ENCODE measurements around the gene PPCDC.
"Not testable (repeated sequence)": the region's sequence is repeated elsewhere in the genome, so short reads cannot be mapped to it uniquely, and the experiment has no call there.

PPCDC gene

GRCh38 chr15:75089456-75090387 lies 66.3 kb downstream of the PPCDC start:
- peaks cover 28% of the 10 kb centered on the region for H3K27me3 Mint-ChIP-seq
- H3K4me3 Mint-ChIP-seq, result no peak overlapping the region

GRCh38 chr15:75090388-75090734 lies 67.0 kb downstream of the PPCDC start:
- Mint-ChIP-seq H3K27ac (no peak overlapping the region), H3K9me3 (peaks cover 12% of the 10 kb centered on the region), H3K27me3 (peaks cover 23% of the 10 kb centered on the region), H3K4me1 (ENCODE audit: low read depth) (peaks cover 28% of the 10 kb centered on the region), H3K4me3 (no peak overlapping the region), H3K36me3 (ENCODE audit: low read depth) (peaks cover 11% of the 10 kb centered on the region)

More at GRCh38 chr15:75089456-75090387, 66.3 kb downstream of the PPCDC start:
- Mint-ChIP-seq H3K27ac (no peak overlapping the region), H3K36me3 (ENCODE audit: low read depth) (peaks cover 15% of the 10 kb centered on the region), H3K4me1 (ENCODE audit: low read depth) (peaks cover 21% of the 10 kb centered on the region), H3K9me3 (peaks cover 18% of the 10 kb centered on the region)

- H3K4me1 Mint-ChIP-seq (ENCODE audit: low read depth), result peaks cover 39% of the 10 kb centered on the region
- H3K4me3 Mint-ChIP-seq, result no peak overlapping the region
- peaks cover 20% of the 10 kb centered on the region for H3K27me3 Mint-ChIP-seq
- peak overlapping the region; percentile 26 for H3K27ac Mint-ChIP-seq
- peaks cover 4% of the 10 kb centered on the region for H3K9me3 Mint-ChIP-seq
- peaks cover 4% of the 10 kb centered on the region for H3K36me3 Mint-ChIP-seq (ENCODE audit: low read depth)
Measured at GRCh38 chr15:75091814-75092213, 68.4 kb downstream of the PPCDC start.

- not testable (repeated sequence) for H3K9me3 Mint-ChIP-seq; H3K36me3 Mint-ChIP-seq (ENCODE audit: low read depth); H3K4me3 Mint-ChIP-seq; H3K27ac Mint-ChIP-seq
- Mint-ChIP-seq H3K27me3 (peaks cover 25% of the 10 kb centered on the region), H3K4me1 (ENCODE audit: low read depth) (peaks cover 39% of the 10 kb centered on the region)
Measured at GRCh38 chr15:75094961-75095478, 71.6 kb downstream of the PPCDC start.

DNA sequence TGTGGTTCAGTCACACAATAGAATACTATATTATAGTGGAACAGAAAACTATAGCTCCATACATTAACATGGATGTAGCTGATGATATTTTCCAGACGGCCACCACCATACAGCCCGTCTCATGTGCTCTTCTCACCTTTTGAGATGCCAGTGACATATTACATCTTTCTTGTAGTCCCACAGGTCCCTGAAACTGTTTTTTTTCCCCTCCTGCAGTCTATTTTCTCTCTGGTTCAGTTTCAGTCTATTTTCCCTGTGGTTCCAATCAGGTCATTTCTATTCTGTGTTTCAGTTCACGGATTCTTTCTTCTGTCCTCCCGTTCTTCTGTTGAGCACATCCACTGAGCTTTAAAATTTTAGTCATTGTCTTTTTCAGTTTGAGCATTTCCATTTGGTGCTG lies 72.2 kb downstream of the PPCDC start:
- Mint-ChIP-seq H3K27me3 (peaks cover 20% of the 10 kb centered on the region), H3K27ac (no peak overlapping the region)

GRCh38 chr15:75097939-75098338 lies 74.5 kb downstream of the PPCDC start:
- Mint-ChIP-seq H3K27ac (no peak overlapping the region), H3K4me1 (ENCODE audit: low read depth) (peaks cover 24% of the 10 kb centered on the region), H3K36me3 (ENCODE audit: low read depth) (no peaks in the 10 kb centered on the region), H3K9me3 (no peaks in the 10 kb centered on the region), H3K4me3 (no peak overlapping the region), H3K27me3 (peaks cover 33% of the 10 kb centered on the region)

More for the DNA sequence above, 72.2 kb downstream of the PPCDC start:
- Mint-ChIP-seq H3K4me3 (no peak overlapping the region), H3K36me3 (ENCODE audit: low read depth) (no peaks in the 10 kb centered on the region), H3K9me3 (no peaks in the 10 kb centered on the region), H3K4me1 (ENCODE audit: low read depth) (peaks cover 39% of the 10 kb centered on the region)

GRCh38 chr15:75098404-75098803 lies 75.0 kb downstream of the PPCDC start:
- peaks cover 22% of the 10 kb centered on the region for H3K4me1 Mint-ChIP-seq (ENCODE audit: low read depth)
- H3K9me3 Mint-ChIP-seq, result no peaks in the 10 kb centered on the region
- H3K27me3 Mint-ChIP-seq, result peaks cover 36% of the 10 kb centered on the region
- no peak overlapping the region for H3K27ac Mint-ChIP-seq
- no peak overlapping the region for H3K4me3 Mint-ChIP-seq
- H3K36me3 Mint-ChIP-seq (ENCODE audit: low read depth), result no peaks in the 10 kb centered on the region

All from stimulated activated naive CD8-positive, alpha-beta T cell treated with anti-CD3 and anti-CD28 coated beads, Interleukin-15, Interleukin-2, amounts not matched to agents 100 ng/mL and 50 ng/mL, for 24 hours (primary cell).